ENCODE results near the gene KCNQ1OT1.

DNA sequence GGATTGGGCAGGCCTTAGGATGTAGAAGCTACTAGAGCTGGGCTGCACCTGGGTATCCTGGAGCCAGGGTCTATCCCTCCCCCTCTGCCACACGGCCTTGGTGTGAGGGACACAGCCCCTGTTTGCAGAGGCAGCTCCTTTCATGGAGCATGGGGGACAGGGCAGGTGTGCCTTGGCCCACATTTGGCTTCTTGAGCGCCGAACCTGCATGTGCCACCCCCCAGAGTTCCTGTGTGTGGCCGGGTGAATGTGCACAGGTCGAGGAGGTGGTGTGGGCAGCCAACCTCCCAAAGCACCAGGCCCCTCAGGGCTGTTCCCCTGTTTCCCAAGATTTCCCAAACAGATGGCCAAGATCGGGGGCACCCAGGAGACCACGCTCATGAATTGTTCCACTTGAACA, 7.9 kb upstream of the KCNQ1OT1 start:
- no peak for TF ChIP-seq POLR2A (IDR thresholded peaks at IDR 0.05)
- TF ChIP-seq, protein P1, sequence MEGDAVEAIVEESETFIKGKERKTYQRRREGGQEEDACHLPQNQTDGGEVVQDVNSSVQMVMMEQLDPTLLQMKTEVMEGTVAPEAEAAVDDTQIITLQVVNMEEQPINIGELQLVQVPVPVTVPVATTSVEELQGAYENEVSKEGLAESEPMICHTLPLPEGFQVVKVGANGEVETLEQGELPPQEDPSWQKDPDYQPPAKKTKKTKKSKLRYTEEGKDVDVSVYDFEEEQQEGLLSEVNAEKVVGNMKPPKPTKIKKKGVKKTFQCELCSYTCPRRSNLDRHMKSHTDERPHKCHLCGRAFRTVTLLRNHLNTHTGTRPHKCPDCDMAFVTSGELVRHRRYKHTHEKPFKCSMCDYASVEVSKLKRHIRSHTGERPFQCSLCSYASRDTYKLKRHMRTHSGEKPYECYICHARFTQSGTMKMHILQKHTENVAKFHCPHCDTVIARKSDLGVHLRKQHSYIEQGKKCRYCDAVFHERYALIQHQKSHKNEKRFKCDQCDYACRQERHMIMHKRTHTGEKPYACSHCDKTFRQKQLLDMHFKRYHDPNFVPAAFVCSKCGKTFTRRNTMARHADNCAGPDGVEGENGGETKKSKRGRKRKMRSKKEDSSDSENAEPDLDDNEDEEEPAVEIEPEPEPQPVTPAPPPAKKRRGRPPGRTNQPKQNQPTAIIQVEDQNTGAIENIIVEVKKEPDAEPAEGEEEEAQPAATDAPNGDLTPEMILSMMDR (IDR thresholded peaks at IDR 0.05 in 4 of 5, conservative IDR thresholded peaks at IDR 0.05 in 1 of 5), result no peak

Data from gastrocnemius medialis (tissue), 4 donors.